SIG-M5 (cell line): ENCODE results near the gene EFL1.

ENCODE experiments used
- DNase-seq: peaks from one replicate; lab custom pipeline; 2025; lab: John Stamatoyannopoulos, UW

Gene EFL1

DNA sequence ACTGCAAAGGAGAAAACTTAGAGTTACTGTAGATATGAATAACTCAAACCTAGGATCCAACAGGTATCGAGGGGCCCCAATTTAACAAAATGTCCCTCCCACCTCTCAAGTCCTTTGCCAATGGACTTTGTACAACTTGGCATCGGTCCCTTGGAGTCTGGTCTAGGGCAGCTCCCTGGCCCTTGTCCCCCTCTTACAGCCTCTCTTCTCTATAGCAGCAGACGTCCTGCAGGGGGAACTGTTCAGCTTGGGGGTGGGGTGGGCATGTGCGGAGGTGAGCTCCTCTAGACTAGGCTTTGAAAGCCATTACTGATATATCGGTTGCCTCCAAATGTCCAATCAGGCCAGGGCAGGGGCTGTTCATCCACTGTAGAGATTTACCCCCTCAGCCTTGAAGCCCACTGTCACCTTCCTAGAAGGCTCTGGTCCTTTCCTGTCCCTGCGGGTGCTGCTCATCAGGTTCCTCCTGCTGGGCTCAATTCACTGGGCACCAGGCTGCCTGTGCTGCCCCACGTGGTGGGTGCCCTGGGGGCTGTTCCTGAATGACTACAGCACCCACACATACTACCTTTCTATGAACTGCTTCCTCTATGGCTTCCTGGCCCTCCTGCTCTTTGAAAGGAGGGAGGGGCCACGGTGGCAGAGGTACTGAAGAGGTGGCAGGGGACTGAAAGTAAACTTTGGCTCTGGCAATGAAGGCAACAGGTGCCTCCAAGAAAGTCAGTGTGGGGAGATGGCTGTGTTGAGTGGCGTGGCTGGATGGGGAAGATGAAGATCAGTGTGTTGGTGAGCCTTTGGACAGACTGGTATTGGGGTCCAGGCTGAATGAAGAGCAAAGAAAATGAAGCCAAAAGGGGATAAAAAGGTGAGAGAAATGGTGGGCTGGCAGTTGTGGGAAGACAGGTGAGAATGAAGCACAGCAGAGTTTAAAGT lies 137.9 kb downstream of the EFL1 start:
- no peak for DNase-seq

- DNase-seq, result no peak
These were observed 139.7 kb downstream of the EFL1 start for GRCh38 chr15:82122746-82123400.

DNA sequence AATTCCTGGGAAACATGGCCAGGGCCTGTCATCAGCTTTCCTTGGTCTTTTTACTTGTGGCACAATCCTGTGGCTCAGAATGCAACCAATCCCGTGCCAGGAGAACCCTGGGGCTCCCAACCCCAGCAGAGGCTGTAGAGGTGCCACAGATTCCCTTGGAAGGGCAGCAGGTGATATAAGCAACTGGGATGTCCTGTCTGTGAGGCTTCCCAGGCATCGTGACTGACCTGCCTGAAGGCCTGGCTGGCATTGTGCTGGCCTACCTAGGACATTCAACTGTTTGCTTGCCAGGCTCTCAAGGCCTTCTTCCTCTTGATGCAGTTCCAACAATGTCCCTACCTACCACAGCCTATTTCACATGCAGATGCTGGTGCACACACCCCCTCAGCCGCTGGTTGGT lies 144.5 kb downstream of the EFL1 start:
- no peak for DNase-seq

DNA sequence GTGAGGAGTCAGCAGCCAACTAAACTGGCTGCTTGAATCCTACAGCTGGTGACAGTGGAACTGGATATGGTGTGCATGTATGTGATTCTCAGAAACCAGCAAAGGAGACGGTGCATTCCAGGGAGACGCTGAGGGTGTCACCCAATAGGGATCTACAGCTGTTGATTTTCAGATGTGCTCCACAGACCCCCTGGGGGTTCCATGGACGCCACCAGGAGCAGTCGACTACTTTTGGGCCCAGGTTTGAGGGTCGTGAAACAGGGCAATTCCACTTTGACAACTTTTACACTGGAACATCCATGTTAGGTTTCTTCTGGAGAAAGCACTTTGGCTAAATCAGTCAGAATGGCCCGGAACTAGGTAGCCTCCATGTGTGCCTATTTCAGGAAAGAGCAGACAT lies 145.2 kb downstream of the EFL1 start:
- no peak for DNase-seq

DNA sequence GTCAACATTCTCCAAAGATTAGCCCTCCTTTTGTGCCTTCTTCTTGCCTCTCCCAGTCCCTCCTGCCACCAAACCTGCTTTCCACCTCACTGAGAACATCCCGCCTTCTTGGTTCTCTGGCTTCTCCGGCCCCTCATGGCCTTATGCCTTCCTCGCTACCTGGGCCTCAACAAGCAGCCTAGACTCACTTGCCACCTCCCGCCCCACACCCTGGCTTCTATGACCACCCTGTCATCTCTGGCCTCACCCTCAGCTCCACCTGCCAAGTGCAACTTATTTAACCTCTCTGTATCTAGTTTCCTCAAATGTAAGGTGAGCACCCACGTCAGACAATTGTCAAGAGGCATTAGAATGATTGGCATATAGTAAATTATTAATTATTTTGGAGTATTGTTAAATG lies 147.9 kb downstream of the EFL1 start:
- DNase-seq, result no peak

DNA sequence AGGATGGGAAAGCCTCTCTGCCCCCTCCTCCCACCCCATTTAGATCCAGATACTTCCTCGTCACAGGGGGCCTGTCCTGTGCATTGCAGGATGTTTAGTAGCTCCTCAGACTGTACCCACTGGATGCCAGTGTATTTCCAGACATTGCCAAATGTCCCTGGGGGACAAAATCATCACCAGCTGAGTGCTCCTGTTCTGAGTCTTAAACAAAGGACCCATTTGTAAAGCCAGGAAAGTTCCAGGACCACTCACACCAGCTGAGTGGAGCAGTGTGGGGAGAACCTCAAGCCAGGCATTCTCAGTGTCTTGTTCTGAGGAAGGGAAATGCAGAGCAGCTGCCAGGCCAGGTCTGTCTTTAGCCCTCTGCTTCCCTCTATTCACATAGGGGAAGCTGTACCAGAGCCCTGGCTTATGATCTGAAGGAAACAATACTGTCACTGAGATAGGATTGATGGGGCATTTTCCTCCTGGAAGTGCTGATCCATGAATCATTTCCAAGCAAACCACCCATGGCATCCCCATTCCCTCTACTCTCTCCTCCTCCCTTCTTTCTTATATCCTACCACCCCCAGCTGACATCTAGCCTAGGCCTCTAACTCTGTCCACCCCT lies 149.3 kb downstream of the EFL1 start:
- DNase-seq, result no peak

DNA sequence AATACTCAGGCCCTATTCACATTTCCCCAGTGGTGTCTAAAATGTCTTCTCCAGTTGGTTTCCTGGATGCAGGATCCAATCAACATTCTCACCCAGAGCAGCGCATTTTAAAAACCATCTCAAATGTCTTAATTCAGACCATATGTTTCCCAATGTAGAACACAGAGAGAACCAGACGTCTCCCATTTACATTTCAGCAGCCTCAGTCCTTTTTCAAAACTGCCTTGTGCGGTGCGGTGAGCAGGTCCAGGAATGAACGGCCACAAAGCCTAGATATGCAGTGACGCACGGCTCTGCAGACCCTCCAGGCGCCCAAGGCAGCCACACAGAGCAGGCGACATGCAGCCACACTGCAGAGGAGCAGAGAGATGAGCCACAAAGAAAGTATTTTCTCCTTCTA lies 150.6 kb downstream of the EFL1 start:
- DNase-seq, result no peak

GRCh38 chr15:82110144-82110543 lies 152.4 kb downstream of the EFL1 start:
- DNase-seq, result no peak

DNA sequence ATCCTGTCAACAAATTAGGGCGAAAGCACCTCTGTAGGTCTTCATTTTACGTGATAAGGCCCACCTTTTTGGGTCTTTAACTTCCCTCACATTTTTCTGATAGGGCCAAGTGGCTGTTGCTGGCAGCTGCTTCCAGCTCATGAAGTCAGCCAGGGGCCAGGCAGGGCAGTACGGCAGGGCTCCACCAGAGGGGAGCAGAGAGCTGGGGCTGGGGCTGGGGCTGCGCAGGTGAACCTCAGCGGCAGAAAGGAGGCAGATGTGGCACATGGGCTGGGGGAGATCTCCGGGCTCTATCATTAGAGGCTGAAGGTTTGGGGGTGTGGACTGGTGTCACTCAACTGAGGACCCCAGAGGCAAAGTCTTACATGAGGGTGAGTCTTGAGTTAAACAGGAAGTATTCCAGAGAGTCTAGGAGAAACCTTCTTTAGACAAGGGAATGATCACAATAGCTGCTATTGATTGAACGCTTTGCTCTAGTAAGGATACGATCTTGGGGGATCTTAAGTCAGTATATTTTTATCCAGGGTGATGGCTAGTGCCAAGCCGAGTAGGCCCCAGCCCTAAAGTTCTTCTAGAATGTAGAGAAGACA lies 153.9 kb downstream of the EFL1 start:
- DNase-seq, result no peak

GRCh38 chr15:82106679-82107078 lies 155.9 kb downstream of the EFL1 start:
- no peak for DNase-seq

DNA sequence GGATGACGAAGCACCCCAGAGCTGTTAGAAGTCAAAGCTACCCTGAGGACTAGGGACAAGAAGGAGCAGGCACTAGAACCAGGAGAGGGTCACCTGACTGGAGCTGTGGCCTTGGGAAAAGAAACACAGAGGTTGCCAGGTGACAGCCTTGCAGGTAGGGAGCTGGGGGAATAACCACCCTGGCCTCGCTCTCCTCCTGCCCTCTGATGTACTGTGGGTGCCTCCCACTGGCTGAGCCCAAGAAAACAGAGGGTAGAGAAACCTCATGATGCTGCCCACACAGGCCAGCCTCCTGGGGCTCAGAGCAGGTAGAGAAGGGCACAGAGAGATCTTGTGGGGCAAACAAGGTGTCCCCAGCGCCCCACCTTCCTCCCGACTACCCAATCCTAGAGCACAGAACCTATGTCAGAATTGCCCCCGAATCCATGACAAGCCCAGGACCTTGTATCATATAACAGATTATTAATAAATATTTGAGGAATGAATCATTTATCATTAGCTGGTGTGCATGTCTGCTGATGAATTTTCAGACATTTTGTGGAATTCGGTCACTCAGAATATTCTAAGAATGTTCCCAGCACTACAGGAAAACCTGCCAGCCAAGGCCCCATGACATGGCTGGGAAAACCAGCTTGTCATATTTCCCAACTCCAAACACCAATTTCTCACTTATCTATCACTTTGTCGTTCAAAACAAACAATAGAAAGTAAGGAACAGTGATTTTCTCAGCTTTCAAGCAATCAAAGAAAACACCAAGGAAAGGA lies 156.9 kb downstream of the EFL1 start:
- DNase-seq, result no peak

DNA sequence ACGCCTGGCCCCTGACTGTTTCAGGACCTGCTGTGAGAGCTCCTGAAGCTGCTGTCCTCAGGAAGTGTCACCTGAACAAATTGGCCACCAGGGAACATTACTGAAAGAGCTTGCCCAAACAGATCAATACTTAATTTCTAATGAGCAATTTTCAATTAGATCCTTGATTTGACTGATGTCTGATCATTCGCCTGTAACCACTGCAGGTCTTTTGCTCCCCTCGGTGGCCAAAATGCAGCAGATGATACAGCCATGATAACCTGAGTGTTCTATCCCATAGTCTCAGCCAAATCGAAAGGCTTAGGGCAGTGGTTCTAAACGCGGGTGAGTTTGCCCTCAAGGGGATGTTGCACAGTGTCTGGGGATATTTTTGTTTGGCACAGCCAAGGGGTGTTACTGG lies 159.1 kb downstream of the EFL1 start:
- no peak for DNase-seq

- DNase-seq, result no peak
These were observed 162.2 kb downstream of the EFL1 start for GRCh38 chr15:82100111-82100929.

DNA sequence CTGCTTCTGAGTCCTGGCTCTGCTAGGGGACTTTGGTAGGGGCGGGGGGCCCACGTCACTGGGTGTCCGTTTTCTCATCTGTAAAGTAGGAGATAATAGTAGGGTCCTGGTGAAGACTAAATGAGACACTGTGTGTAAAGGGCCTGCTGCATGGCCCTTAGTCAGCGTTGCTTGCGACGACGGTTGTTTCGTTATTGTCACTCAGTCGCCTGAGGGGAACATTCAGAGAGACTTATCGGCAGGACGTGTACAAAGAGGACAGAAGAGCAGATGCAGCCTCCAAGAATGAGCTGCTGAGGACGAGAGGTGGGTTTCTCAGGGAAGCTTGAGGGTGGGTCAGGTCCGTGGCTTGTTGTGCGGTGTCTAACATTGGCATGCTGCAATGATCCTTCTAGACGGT lies 163.9 kb downstream of the EFL1 start:
- no peak for DNase-seq

- DNase-seq, result no peak
These were observed 166.7 kb downstream of the EFL1 start for GRCh38 chr15:82095803-82096202.

DNA sequence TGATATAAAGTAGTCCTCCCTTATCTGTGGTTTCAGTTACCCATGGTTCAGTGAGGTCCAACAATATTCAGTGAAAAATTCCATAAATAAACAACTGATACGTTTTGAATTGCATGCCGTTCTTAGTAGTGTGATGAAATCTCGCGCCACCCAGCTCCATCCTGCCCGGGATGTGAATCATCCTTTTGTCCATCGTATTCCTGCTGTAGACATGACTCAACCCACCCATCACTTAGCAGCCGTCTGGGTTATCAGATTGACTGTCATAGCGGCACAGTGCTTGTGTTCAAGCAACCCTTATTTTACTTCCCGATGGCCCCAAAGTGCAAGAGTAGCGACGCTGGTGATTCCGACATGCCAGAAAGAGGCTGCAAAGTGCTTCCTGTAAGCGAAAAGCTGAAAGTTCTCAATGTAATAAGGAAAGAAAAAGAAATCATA lies 168.7 kb downstream of the EFL1 start:
- no peak for DNase-seq

GRCh38 chr15:82093325-82093724 lies 169.2 kb downstream of the EFL1 start:
- DNase-seq, result no peak

DNA sequence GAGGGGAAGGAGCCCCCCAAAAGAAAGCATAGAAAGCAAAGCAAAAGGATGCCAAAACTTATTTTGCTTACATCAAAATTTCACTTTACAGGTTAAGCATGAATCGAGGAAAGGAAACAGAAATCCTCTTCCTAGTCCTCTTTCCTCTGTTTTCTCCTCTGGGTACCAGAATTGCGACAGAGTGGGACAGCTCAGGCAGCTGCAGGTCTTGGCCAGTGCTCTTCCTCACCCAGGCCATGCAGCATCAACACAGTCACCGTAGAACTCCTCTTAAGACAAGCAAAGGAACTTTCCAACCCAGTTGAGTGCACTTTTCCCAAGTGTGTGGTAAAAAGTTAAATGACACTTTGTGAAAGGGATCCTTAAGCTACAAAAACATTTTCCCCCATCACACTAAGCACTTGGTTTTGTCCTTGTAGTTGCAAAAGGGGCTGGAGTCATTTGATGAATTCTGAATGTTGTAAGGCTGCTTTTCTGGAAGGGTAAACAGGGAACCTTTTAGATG lies 170.8 kb downstream of the EFL1 start:
- DNase-seq, result no peak

- DNase-seq, result no peak
These were observed 176.1 kb downstream of the EFL1 start for GRCh38 chr15:82086243-82086995.
